ENCODE results near the gene UCN3.

- TF ChIP-seq EZH2 (IDR thresholded peaks at IDR 0.05; ENCODE audit: insufficient read depth, poor library complexity, severe bottlenecking) = no peak
- TF ChIP-seq EZH2phosphoT487 (IDR thresholded peaks at IDR 0.05; ENCODE audit: insufficient read depth, low read depth) = no peak
These were observed 15.4 kb upstream of the UCN3 start for GRCh38 chr10:5349362-5349761.

All from GM23248 (cell line).